GM12892 (cell line): ENCODE results near the gene CLCA2.

ENCODE experiments used
- POLR2A ChIP-seq: IDR thresholded peaks from 2 replicates; pipeline ENCODE4 v1.6.1; 2011; ENCODE audit warnings: low read depth, low read length, control low read depth
- POLR2AphosphoS5 ChIP-seq: IDR thresholded peaks from 2 replicates; pipeline ENCODE4 v1.6.1; 2011; ENCODE audit warnings: low read depth, low read length, control low read depth

GRCh38 chr1:86434059-86434458 is 10.1 kb downstream of the CLCA2 start:
- TF ChIP-seq POLR2A = no peak
- no peak for TF ChIP-seq POLR2AphosphoS5
